PC-9 (cell line): ENCODE measurements around the gene PTTG1IP.

ENCODE experiments used
- EZH2 ChIP-seq: fragments of 200-600 bp; sonication (generic); IDR thresholded peaks from 2 replicates; pipeline ENCODE4 v1.8.0; 2017; ENCODE audit warnings: antibody characterized with exemption, low read depth
- TF ChIP-seq, protein P1 (sequence below): fragments of 200-600 bp; sonication (generic); conservative IDR thresholded peaks from 2 replicates; pipeline ENCODE4 v1.6.1; 2017; ENCODE audit warnings: mixed run types, antibody characterized with exemption, mild to moderate bottlenecking, moderate library complexity

DNA sequence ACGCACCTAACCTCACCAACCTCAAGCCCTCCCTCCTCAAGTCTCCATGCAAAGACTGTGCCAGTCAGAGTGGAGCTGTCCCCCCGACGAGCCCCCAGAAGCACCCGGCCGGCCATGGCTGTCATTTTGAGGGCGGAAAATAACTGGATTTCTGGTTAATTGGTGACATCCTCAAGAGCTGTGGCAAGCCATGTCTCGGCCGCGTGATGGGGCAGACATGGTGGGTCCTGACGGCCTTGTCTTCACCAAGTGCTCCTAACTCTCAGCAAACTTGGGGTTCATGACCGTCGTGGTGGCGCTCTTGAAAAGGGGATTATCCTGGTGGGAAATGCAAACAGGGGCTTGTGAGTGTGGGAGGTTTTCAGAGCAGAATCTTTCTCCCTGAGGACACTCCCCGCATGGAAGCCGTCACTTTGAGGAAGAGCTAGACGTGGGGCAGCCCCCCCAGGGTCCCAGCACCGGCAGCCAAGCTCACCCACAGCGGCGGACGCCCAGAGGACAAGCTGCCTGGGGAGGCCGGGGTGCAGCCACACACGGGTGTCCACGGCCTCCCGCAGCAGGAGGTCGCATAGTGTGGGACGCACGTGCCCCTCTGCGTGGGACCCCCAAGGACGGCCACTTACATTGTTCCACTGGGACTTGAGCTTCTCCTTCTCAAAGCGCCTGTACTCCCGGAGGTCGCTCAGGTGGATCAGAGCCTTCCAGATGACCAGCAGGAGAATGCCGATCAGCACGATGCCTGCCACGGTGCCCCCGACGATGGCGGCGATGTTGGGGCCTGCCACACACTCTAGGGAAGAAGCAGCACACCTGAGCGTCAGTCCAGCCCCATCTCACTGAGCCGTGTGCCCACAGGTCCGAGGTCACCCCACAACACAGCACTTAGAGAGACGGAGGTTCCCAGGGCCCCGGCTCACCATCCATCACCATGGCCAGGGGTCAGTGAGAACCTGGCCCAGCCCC is 12.9 kb upstream of the PTTG1IP start:
- TF ChIP-seq, protein P1, sequence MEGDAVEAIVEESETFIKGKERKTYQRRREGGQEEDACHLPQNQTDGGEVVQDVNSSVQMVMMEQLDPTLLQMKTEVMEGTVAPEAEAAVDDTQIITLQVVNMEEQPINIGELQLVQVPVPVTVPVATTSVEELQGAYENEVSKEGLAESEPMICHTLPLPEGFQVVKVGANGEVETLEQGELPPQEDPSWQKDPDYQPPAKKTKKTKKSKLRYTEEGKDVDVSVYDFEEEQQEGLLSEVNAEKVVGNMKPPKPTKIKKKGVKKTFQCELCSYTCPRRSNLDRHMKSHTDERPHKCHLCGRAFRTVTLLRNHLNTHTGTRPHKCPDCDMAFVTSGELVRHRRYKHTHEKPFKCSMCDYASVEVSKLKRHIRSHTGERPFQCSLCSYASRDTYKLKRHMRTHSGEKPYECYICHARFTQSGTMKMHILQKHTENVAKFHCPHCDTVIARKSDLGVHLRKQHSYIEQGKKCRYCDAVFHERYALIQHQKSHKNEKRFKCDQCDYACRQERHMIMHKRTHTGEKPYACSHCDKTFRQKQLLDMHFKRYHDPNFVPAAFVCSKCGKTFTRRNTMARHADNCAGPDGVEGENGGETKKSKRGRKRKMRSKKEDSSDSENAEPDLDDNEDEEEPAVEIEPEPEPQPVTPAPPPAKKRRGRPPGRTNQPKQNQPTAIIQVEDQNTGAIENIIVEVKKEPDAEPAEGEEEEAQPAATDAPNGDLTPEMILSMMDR = no peak
- TF ChIP-seq EZH2 = no peak
